K562 (cell line): Measurements from ENCODE around the gene KRT31. TPM values are rescaled to one million over a fixed set of nuclear protein-coding genes. Genes with fewer than 3 reads are reported as not detected.

Experiments
- ATAC-seq: fragments of 200-7000 bp; cut with Tn5 transposase; 3 replicates; pipeline ENCODE4 v1.9.1; 2020; ENCODE audit warnings: moderate library complexity
- BruUV-seq: library from RNA; stranded (reverse); fragments of 400-500 nt; replicated peaks from 2 replicates; lab custom pipeline; 2021; lab: Mats Ljungman, UMichigan
- CTCF ChIA-PET: fragments of 300-600 bp; formaldehyde crosslinking; extraction: SDS; loops from one replicate; lab custom pipeline; 2021; ENCODE audit warnings: low intra/inter-chr PET ratio; lab: Yijun Ruan, JAX
- POLR2A ChIA-PET: fragments of 300-600, 350-650 bp; sonication (Branson Sonifier 250); formaldehyde crosslinking; extraction: SDS; loops from one replicate; lab custom pipeline; 2021; ENCODE audit warnings: antibody characterized with exemption, inconsistent platforms; lab: Yijun Ruan, JAX
- DNase-seq, 4 experiments: peaks; one replicate each; pipeline versions ENCODE4 v3.0.0 to v3.0.0-alpha.2; 2011 to 2018; ENCODE audit warnings: low spot score in 3 of 4, mixed read lengths in 3 of 4; ENCODE audit errors: extremely low read depth in 1 of 4
- FAIRE-seq: peaks from 2 replicates; lab custom pipeline; 2011; peaks lifted over from hg19 to GRCh38; lab: Jason Lieb, UNC
- H2AFZ ChIP-seq: 2 replicates; pipeline ENCODE4 v1.6.0; 2011; ENCODE audit warnings: low read depth, low read length, control low read depth, inconsistent platforms
- H3K27ac ChIP-seq: fragments of 200-600 bp; 3 replicates; pipeline ENCODE4 v1.8.0; 2011; ENCODE audit warnings: low read depth, mild to moderate bottlenecking, control low read depth, inconsistent platforms, low read length, moderate library complexity, mixed read lengths; ENCODE audit errors: extremely low read depth
- H3K27me3 ChIP-seq, 2 experiments: fragments of 300-600 bp in 1 of 2; 2 replicates in 1 of 2; 3 replicates in 1 of 2; pipeline versions ENCODE4 v1.6.0 to v1.8.0; 2011; ENCODE audit warnings: inconsistent platforms in 2 of 2, low read length in 2 of 2, mild to moderate bottlenecking in 1 of 2, mixed read lengths in 1 of 2, moderate library complexity in 1 of 2; ENCODE audit not compliant: control insufficient read depth in 2 of 2, insufficient read depth in 2 of 2
- H3K36me3 ChIP-seq: fragments of 300-600 bp; 3 replicates; pipeline ENCODE4 v1.8.0; 2011; ENCODE audit warnings: mild to moderate bottlenecking, low read length, inconsistent platforms; ENCODE audit not compliant: control insufficient read depth, insufficient read depth
- H3K4me1 ChIP-seq, 2 experiments: fragments of 200-600 bp in 1 of 2; replicated peaks in 1 of 2; 2 replicates in 1 of 2; 3 replicates in 1 of 2; pipeline versions ENCODE4 v1.5.1 to v1.8.0; 2011; ENCODE audit warnings: inconsistent platforms in 2 of 2, low read length in 2 of 2, mild to moderate bottlenecking in 1 of 2, mixed read lengths in 1 of 2, moderate library complexity in 1 of 2; ENCODE audit not compliant: control insufficient read depth in 2 of 2, insufficient read depth in 2 of 2
- H3K4me2 ChIP-seq: 2 replicates; pipeline ENCODE4 v1.6.1; 2011; ENCODE audit warnings: low read length, control low read depth, inconsistent platforms, mixed read lengths; ENCODE audit not compliant: insufficient read depth
- H3K4me3 ChIP-seq: fragments of 200-600 bp; sonication (generic), shearing (Covaris generic); 2 replicates; pipeline ENCODE4 v1.5.1; 2016; ENCODE audit warnings: control low read depth, inconsistent platforms
- H3K79me2 ChIP-seq: fragments of 200-600 bp; 3 replicates; pipeline ENCODE4 v1.8.0; 2011; ENCODE audit warnings: low read length, inconsistent platforms; ENCODE audit not compliant: control insufficient read depth, insufficient read depth
- H3K9ac ChIP-seq, 2 experiments: 2 replicates each; pipeline versions ENCODE4 v1.6.0 to v1.6.1; 2011; ENCODE audit warnings: low read depth in 2 of 2, low read length in 2 of 2, control low read depth in 1 of 2, inconsistent platforms in 1 of 2, mild to moderate bottlenecking in 1 of 2, mixed read lengths in 1 of 2; ENCODE audit not compliant: insufficient read depth in 1 of 2
- H3K9me1 ChIP-seq: one replicate; pipeline ENCODE4 v1.6.0; 2011; ENCODE audit warnings: inconsistent platforms, mild to moderate bottlenecking, low read length, moderate library complexity; ENCODE audit not compliant: control insufficient read depth, insufficient read depth
- H3K9me3 ChIP-seq: replicated peaks from 2 replicates; pipeline ENCODE4 v1.5.1; 2011; ENCODE audit warnings: low read depth, low read length, inconsistent platforms; ENCODE audit not compliant: control insufficient read depth, insufficient read depth
- H4K20me1 ChIP-seq: replicated peaks from 2 replicates; pipeline ENCODE4 v1.6.1; 2011; ENCODE audit warnings: low read length, inconsistent platforms, mixed read lengths; ENCODE audit not compliant: control insufficient read depth, insufficient read depth
- BMI1 ChIP-seq: fragments of 150-350 bp; IDR thresholded peaks from 2 replicates; pipeline ENCODE4 v1.6.1; 2014; ENCODE audit warnings: low read length
- CEBPB ChIP-seq: fragments of 450-650 bp; IDR thresholded peaks from 2 replicates; pipeline ENCODE4 v1.6.1; 2016; ENCODE audit warnings: missing genetic modification characterization, missing compliant biosample characterization
- CHD1 ChIP-seq: fragments of 200-600 bp; sonication (generic); IDR thresholded peaks from one replicate; pipeline ENCODE4 v1.6.1; 2012; ENCODE audit warnings: mild to moderate bottlenecking, moderate library complexity, low read length, inconsistent platforms
- CREM ChIP-seq: IDR thresholded peaks from 2 replicates; pipeline ENCODE4 v1.6.1; 2014; ENCODE audit warnings: antibody characterized with exemption, low read depth
- EP400 ChIP-seq: fragments of 450-650 bp; IDR thresholded peaks from 2 replicates; pipeline ENCODE4 v1.6.1; 2017; ENCODE audit warnings: antibody characterized with exemption, mild to moderate bottlenecking, moderate library complexity
- HDAC6 ChIP-seq: IDR thresholded peaks from 2 replicates; pipeline ENCODE4 v1.6.1; 2012; ENCODE audit warnings: low read depth, mild to moderate bottlenecking, control low read depth, inconsistent platforms, low read length, moderate library complexity
- HOXB6 ChIP-seq: fragments of 250-450 bp; sonication (Bioruptor Pico); IDR thresholded peaks from 2 replicates; pipeline ENCODE4 v1.5.1; 2022; ENCODE audit warnings: mild to moderate bottlenecking, borderline replicate concordance
- NFYB ChIP-seq: IDR thresholded peaks from 2 replicates; pipeline ENCODE4 v1.6.1; 2011; ENCODE audit warnings: mild to moderate bottlenecking, moderate library complexity; ENCODE audit not compliant: insufficient read length; ENCODE audit errors: extremely low read depth
- NR1H2 ChIP-seq: sonication (generic); formaldehyde crosslinking; IDR thresholded peaks from 2 replicates; pipeline ENCODE4 v1.4.0; 2020; ENCODE audit warnings: mild to moderate bottlenecking, missing genetic modification reagents
- SMC3 ChIP-seq: conservative IDR thresholded peaks from 2 replicates; pipeline ENCODE4 v1.6.1; 2011; ENCODE audit warnings: low read depth, low read length, improper control_type of control experiment; ENCODE audit not compliant: insufficient read depth
- SP2 ChIP-seq: IDR thresholded peaks from 2 replicates; pipeline ENCODE4 v1.6.1; 2011; ENCODE audit warnings: mild to moderate bottlenecking, low read depth, low read length, moderate library complexity; ENCODE audit not compliant: poor library complexity, severe bottlenecking; ENCODE audit errors: extremely low read depth
- SRSF9 ChIP-seq: fragments of 200-400 bp; formaldehyde crosslinking; IDR thresholded peaks from 2 replicates; pipeline ENCODE4 v1.6.1; 2017; ENCODE audit warnings: low read depth, low read length, borderline replicate concordance
- TCF7L2 ChIP-seq: fragments of 150-350 bp; IDR thresholded peaks from 2 replicates; pipeline ENCODE4 v1.6.1; 2016; ENCODE audit warnings: low read depth, mild to moderate bottlenecking, low read length, moderate library complexity
- TFAP4 ChIP-seq: sonication (generic); formaldehyde crosslinking; IDR thresholded peaks from 2 replicates; pipeline ENCODE4 v1.8.0; 2022; ENCODE audit warnings: missing genetic modification reagents, mild to moderate bottlenecking, moderate library complexity, borderline replicate concordance
- THAP7 ChIP-seq: fragments of 250-450 bp; sonication (Bioruptor Pico); IDR thresholded peaks from 2 replicates; pipeline ENCODE4 v1.5.0; 2021
- ZBTB7A ChIP-seq: IDR thresholded peaks from 2 replicates; pipeline ENCODE4 v1.6.1; 2011; ENCODE audit warnings: low read depth, mild to moderate bottlenecking, low read length, moderate library complexity, borderline replicate concordance; ENCODE audit not compliant: control insufficient read depth
- ZNF511 ChIP-seq: sonication (generic); formaldehyde crosslinking; IDR thresholded peaks from 2 replicates; pipeline ENCODE4 v1.8.0; 2022; ENCODE audit warnings: mild to moderate bottlenecking, missing genetic modification reagents
- WGBS: fragments of 100-300 bp; shearing (Covaris generic); methylation state at CpG from one replicate; pipeline ENCODE4 v1.1.6; 2016; ENCODE audit warnings: low coverage, mixed read lengths; ENCODE audit not compliant: insufficient coverage; ENCODE audit errors: missing lambda C conversion rate; 5-methylcytosine and 5-hydroxymethylcytosine counted together
- in situ Hi-C: fragments of 300-500 bp; cut with MboI; formaldehyde crosslinking; loops from 4 replicates; pipeline ENCODE4 v1.15.0; 2018; ENCODE audit warnings: inconsistent platforms, mixed read lengths
- intact Hi-C: fragments of 100-400 bp; cut with micrococcal nuclease; formaldehyde crosslinking; loops from 2 replicates; pipeline ENCODE4 v1.14.2; 2022
- polyA plus RNA-seq, 8 experiments: library from polyadenylated mRNA; depleted of rRNA in 4 of 8; stranded (reverse) in 5 of 8; unstranded in 3 of 8; fragments of >200 nt; fragmentation: Nextera tagmentation in 2 of 8; fragmentation: Illumina TruSeq in 1 of 8; extraction: Ambion mirVana in 2 of 8; extraction: Trizol in 1 of 8; gene quantifications; 2 replicates each; pipeline versions ENCODE4 v1.2.1 to v1.2.3, GENCODE V29; 2011 to 2014; ENCODE audit warnings: inconsistent platforms in 1 of 8, missing spikeins in 1 of 8
- total RNA-seq, 7 experiments: library from RNA; depleted of rRNA in 6 of 7; stranded (reverse); fragments of >200 nt in 6 of 7; fragmentation: Illumina TruSeq in 2 of 7; extraction: Trizol in 2 of 7; gene quantifications; 2 replicates each; pipeline versions ENCODE4 v1.2.1 to v1.2.3, GENCODE V29; 2011 to 2021; ENCODE audit warnings: low replicate concordance in 1 of 7

The KRT31 gene
- total and polyA plus RNA-seq, 9 of the 15 experiments (the other 6 are each of a cell fraction or from before 2014, with no cell fraction given), result not detected

GRCh38 chr17:41446806-41447205 lies 49.4 kb upstream of the KRT31 start:
- Histone ChIP-seq H3K4me1 (no peaks in the 10 kb centered on the region), H4K20me1 (no peaks in the 10 kb centered on the region), H3K36me3 (no peaks in the 10 kb centered on the region), H3K27ac (no peak overlapping the region), H3K9ac (no peak overlapping the region), H3K9me3 (no peaks in the 10 kb centered on the region; the same call in 1 of the 2 replicates), H3K9me1 (no peaks in the 10 kb centered on the region), H3K4me2 (no peak overlapping the region), H3K79me2 (no peaks in the 10 kb centered on the region; the same call in 2 of the 3 replicates), H2AFZ (no peak overlapping the region), H3K27me3 (peaks cover 5 to 12% of the 10 kb centered on the region in 2 experiments; a peak in 2 of 5 replicates), H3K4me3 (no peak overlapping the region)
- POLR2A ChIA-PET, result no interaction called here
- intact Hi-C loops, result no loop called here
- no TSS peak for BruUV-seq
- TF ChIP-seq CREM (no peak), EP400 (no peak), SP2 (no peak), SMC3 (no peak), NR1H2 (CRISPR knock-in tag) (no peak), ZNF511 (CRISPR knock-in tag) (no peak), ZBTB7A (no peak), CEBPB (tag) (no peak), CHD1 (no peak), THAP7 (no peak), HOXB6 (CRISPR knock-in tag) (no peak), TCF7L2 (no peak), NFYB (no peak), HDAC6 (no peak), TFAP4 (no peak), BMI1 (no peak), SRSF9 (no peak)
- DNase-seq (no peak), FAIRE-seq (no peak), ATAC-seq (no peak)
- WGBS, result 3% methylated on average over 2 of the region's 2 CpGs
- CTCF ChIA-PET, result interaction anchor here (0.7 kb wide), 1 partner anchor 832 kb away, joined by 3 read pairs; no protein-coding TSS in a partner anchor
- in situ Hi-C loops, result no loop called here
